ENCODE measurements around the gene HOXA5. TPM values are rescaled to one million over a fixed set of nuclear protein-coding genes. Genes with fewer than 3 reads are reported as not detected.

The HOXA5 gene
- total RNA-seq, 2 donors from 2014 or later = 0.99 to 2.6 TPM

DNA sequence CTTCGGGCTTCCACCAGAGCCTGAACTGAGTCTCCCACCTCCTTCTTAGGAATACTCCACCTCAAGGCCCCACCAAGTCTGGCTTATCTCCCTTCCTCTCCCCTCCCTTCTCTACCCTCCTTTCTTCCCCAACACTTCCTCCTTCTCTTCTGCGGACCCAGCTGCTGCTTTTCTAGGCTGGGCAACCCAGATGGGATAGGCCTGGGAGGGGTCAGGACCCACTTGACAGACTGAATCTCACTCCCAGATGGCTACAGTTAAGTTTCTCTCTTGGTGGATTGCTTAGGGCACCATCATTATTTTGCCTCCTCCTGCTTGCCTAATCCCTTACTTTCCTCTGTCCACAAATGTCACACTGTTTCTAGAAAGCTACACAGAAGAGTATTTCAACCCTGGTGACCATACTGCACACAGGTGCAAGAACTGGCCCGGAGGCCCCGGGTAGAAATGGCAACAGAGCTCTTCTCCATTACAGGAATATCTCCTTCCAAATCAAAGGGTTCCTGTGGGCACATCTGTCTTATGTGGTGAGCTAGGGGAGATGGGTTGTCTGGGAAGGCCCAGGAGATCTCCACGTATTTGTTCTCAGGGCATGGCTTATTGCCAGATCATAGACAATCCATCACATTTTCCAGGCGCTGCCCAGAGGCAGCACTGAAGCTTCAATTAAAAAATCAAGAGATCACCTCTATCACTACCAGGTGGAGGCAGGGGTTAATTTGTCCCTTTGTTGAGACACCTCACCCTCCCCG is 46.7 kb upstream of the HOXA5 start:
- TF ChIP-seq, protein P1, sequence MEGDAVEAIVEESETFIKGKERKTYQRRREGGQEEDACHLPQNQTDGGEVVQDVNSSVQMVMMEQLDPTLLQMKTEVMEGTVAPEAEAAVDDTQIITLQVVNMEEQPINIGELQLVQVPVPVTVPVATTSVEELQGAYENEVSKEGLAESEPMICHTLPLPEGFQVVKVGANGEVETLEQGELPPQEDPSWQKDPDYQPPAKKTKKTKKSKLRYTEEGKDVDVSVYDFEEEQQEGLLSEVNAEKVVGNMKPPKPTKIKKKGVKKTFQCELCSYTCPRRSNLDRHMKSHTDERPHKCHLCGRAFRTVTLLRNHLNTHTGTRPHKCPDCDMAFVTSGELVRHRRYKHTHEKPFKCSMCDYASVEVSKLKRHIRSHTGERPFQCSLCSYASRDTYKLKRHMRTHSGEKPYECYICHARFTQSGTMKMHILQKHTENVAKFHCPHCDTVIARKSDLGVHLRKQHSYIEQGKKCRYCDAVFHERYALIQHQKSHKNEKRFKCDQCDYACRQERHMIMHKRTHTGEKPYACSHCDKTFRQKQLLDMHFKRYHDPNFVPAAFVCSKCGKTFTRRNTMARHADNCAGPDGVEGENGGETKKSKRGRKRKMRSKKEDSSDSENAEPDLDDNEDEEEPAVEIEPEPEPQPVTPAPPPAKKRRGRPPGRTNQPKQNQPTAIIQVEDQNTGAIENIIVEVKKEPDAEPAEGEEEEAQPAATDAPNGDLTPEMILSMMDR (IDR thresholded peaks at IDR 0.05) = no peak
- no peak for TF ChIP-seq POLR2A (IDR thresholded peaks at IDR 0.05)
- intact Hi-C loops (cut with DNase I) = loop anchor here (10.0 kb wide), 3 partner anchors 385 to 905 kb away; no protein-coding TSS in a partner anchor
- ATAC-seq (no peak), DNase-seq (peak in 1 of 4 donors; percentile 1)
- H3K4me1 ChIP-seq = peaks cover 45% of the 10 kb centered on the region
- no peaks in the 10 kb centered on the region for H3K9me3 ChIP-seq
- no peak overlapping the region for H3K27ac ChIP-seq
- no peak overlapping the region for H3K4me3 ChIP-seq
- H3K36me3 ChIP-seq (replicated peaks in 1 of 2; ENCODE audit: insufficient read depth in 1 of 2, low read depth in 2 of 2) = no peaks in the 10 kb centered on the region
- H3K27me3 ChIP-seq = peaks cover 7 to 78% of the 10 kb centered on the region in 2 donors
- 19 to 24% methylated on average over 6 to 7 of the region's 7 CpGs for WGBS, 2 donors

DNA sequence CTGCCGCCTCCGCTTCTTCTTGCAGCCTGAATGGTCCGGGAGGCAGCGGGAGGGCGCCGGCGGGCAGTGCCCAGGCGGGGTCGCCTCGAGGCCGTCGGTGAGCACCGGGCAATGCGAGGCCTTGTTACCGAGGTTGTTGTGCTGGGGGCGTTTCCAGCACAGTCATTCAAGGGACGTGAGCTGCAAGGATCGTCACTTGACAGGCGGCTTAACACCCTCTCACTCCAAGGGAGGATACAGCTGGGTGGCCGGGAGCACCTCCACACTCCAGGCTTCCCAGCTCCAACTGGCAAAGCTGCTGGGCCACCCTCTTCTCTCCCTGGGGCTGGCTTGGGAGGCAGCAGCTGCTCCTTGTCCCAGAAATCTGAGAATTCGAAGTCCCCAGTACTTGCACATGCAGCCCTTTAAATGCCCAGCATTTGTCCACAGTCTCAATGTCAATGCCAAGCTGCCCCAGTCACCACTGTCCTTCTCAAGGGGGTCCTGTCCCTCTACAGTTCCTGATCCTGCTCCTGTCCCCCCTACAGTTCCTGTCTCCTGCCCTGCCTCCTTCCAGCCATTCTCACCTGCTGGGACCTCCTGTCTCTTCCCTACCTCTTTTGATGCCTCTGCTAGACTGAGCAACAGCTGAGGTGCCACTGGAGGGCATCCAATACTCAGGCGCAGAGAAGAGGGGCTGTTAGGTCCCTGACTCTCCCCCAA is 46.0 kb upstream of the HOXA5 start:
- Histone ChIP-seq H3K4me3 (no peak overlapping the region), H3K36me3 (replicated peaks in 1 of 2; ENCODE audit: insufficient read depth in 1 of 2, low read depth in 2 of 2) (no peaks in the 10 kb centered on the region), H3K9me3 (no peaks in the 10 kb centered on the region), H3K27ac (no peak overlapping the region), H3K27me3 (peaks cover 10 to 78% of the 10 kb centered on the region in 2 donors), H3K4me1 (peaks cover 52% of the 10 kb centered on the region)
- ATAC-seq = no peak
- WGBS, 2 donors = 9 to 32% methylated on average over 3 to 22 of the region's 22 CpGs
- TF ChIP-seq, protein P1 (IDR thresholded peaks at IDR 0.05) = no peak
- TF ChIP-seq POLR2A (IDR thresholded peaks at IDR 0.05) = no peak
- DNase-seq = peak in 2 of 4 donors; percentile 4 to 10
- intact Hi-C loops (cut with DNase I) = no loop called here

DNA sequence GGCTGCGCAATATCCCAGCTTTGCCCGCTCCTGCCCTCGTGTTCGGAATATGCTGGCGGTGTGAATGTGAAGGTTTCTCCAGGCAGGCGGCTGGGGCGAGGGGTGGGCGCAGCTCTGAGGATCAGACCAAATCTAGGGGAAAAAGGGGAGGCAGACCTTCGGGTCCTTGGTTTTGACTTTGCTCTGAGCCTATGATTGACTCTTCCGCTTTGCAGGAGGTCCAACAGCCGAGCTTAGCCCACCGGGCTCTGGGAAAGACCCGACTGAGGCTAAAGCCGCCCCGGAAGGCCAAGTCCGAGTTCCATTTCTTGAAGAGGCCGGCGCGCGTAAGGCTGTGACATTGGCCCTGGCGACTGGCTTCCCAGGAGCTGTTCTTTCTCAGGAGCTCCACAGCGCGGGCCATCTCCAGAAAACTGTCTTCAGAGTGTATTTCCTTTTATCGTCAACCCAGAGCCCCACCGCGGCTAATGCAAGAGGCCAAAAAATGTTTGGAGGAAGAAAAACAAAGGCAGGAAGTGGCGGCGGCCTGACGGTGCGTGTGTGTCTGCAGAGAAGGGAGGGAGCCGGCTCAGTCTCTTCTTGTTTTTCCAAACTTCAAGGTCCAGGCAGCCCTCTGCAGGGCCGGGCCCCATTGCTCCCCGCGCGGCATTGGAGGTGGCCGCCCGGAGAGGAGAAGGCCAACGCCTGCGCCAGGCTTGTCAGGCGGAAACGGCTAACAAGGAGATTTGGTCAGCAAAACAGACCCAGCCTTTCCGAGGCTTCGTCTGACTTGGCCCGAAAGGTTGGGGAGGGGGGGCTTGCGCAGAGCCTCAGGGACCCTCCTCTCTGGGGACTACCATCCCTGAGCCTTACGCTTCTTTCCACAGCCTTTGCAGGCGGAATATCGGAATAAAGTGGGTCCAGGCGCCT is 45.2 kb upstream of the HOXA5 start:
- WGBS, 2 donors = 7% methylated on average over 37 to 49 of the region's 49 CpGs
- no peak overlapping the region for H3K4me3 ChIP-seq
- H3K36me3 ChIP-seq (replicated peaks in 1 of 2; ENCODE audit: insufficient read depth in 1 of 2, low read depth in 2 of 2) = no peaks in the 10 kb centered on the region
- H3K9me3 ChIP-seq = no peaks in the 10 kb centered on the region
- H3K27ac ChIP-seq = no peak overlapping the region
- ATAC-seq (no peak), DNase-seq (peak in 2 of 4 donors; percentile 10)
- TF ChIP-seq POLR2A (IDR thresholded peaks at IDR 0.05) = no peak
- TF ChIP-seq, protein P1 (IDR thresholded peaks at IDR 0.05) = no peak
- peaks cover 14 to 78% of the 10 kb centered on the region in 2 donors for H3K27me3 ChIP-seq
- peaks cover 60% of the 10 kb centered on the region for H3K4me1 ChIP-seq
- intact Hi-C loops (cut with DNase I) = no loop called here

DNA sequence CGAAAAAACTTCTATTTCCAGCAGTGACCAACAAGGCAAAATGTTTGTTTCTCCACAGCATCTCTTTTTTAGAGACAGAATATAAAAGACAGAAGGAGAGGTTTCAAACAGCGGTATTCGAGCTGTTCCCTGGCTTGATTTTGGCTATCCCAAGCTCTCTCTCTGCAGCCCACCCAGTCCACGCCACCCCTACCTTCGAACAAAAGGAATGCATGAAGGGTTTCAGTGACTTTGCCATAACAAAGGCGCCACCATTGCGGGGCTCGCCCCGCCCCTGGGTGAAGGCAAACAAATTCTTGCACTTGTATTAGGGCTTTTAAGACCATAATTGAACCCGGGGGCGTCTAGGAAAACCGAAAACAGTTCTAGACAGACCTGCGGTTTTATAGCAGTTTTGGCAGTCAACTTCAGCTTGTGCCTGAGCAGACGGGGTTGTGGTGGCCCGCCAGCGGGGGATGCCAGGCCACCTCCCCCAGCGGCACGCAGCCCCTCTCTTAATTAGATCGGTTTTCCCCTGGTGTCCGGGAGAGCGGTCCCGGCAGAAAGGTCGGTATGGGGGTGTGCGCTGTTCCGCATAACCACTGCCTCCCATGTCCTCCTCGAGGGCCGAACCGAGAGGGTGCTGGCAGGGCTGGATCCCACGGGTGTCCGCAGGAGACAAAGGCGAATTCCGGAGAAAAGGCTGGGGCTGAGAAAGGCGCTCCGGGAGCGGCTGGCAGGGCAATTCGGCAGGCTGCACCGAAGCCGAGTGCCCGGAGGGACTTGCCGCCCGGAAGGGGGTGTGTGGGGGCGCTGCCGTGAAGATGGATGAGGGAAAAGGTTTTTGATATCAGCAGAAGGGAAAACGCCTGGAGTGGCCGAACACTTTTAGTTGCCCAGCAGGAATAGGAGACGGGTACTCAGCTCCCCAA is 44.2 kb upstream of the HOXA5 start:
- H3K27me3 ChIP-seq = peaks cover 14 to 78% of the 10 kb centered on the region in 2 donors
- no peak for TF ChIP-seq POLR2A (IDR thresholded peaks at IDR 0.05)
- TF ChIP-seq, protein P1 (IDR thresholded peaks at IDR 0.05) = no peak
- 4 to 10% methylated on average over 29 to 46 of the region's 46 CpGs for WGBS, 2 donors
- DNase-seq = peak in 2 of 4 donors; percentile 8 to 9
- ATAC-seq = no peak
- intact Hi-C loops (cut with DNase I) = no loop called here
- no peak overlapping the region for H3K27ac ChIP-seq
- H3K4me3 ChIP-seq = no peak overlapping the region
- H3K9me3 ChIP-seq = no peaks in the 10 kb centered on the region
- no peaks in the 10 kb centered on the region for H3K36me3 ChIP-seq (replicated peaks in 1 of 2; ENCODE audit: insufficient read depth in 1 of 2, low read depth in 2 of 2)
- peaks cover 61% of the 10 kb centered on the region for H3K4me1 ChIP-seq
